ENCODE results near the gene PPFIA2.

Gene PPFIA2

GRCh38 chr12:81558031-81558430, 201.1 kb downstream of the PPFIA2 start:
- H3K79me2 ChIP-seq (ENCODE audit: insufficient read depth, low read length), result no peaks in the 10 kb centered on the region
- H2AFZ ChIP-seq (ENCODE audit: low read length), result no peak overlapping the region
- H3K27ac ChIP-seq (ENCODE audit: low read depth, low read length, poor library complexity, severe bottlenecking), result no peak overlapping the region
- no peak overlapping the region for H3K4me2 ChIP-seq (ENCODE audit: low read length)
- no peaks in the 10 kb centered on the region for H3F3A ChIP-seq (ENCODE audit: insufficient read depth, low read length)
- no peak overlapping the region for H3K9ac ChIP-seq (ENCODE audit: low read length)
- TF ChIP-seq CTCF (IDR thresholded peaks at IDR 0.05; ENCODE audit: low read length) (no peak), EZH2 (IDR thresholded peaks at IDR 0.05; ENCODE audit: borderline replicate concordance, low read length) (no peak)
- no peaks in the 10 kb centered on the region for H4K20me1 ChIP-seq (ENCODE audit: insufficient read depth, low read length)
- no peaks in the 10 kb centered on the region for H3K36me3 ChIP-seq (ENCODE audit: insufficient read depth, low read length)
- H3K4me1 ChIP-seq (ENCODE audit: insufficient read depth, low read length, severe bottlenecking), result no peaks in the 10 kb centered on the region
- H3K9me2 ChIP-seq (ENCODE audit: low read depth, low read length), result no peaks in the 10 kb centered on the region
- no peaks in the 10 kb centered on the region for H3K9me3 ChIP-seq (ENCODE audit: low read length)
- H3K4me3 ChIP-seq (ENCODE audit: low read depth, low read length, poor library complexity, severe bottlenecking), result no peak overlapping the region
- no peaks in the 10 kb centered on the region for H3K27me3 ChIP-seq (ENCODE audit: insufficient read depth, low read length)

GRCh38 chr12:81546811-81547210, 212.3 kb downstream of the PPFIA2 start:
- Histone ChIP-seq H3F3A (ENCODE audit: insufficient read depth, low read length) (no peaks in the 10 kb centered on the region), H2AFZ (ENCODE audit: low read length) (no peak overlapping the region), H3K79me2 (ENCODE audit: insufficient read depth, low read length) (no peaks in the 10 kb centered on the region), H3K4me1 (ENCODE audit: insufficient read depth, low read length, severe bottlenecking) (no peaks in the 10 kb centered on the region), H3K9me2 (ENCODE audit: low read depth, low read length) (no peaks in the 10 kb centered on the region), H3K36me3 (ENCODE audit: insufficient read depth, low read length) (no peaks in the 10 kb centered on the region), H3K9ac (ENCODE audit: low read length) (no peak overlapping the region), H3K27ac (ENCODE audit: low read depth, low read length, poor library complexity, severe bottlenecking) (no peak overlapping the region), H3K4me3 (ENCODE audit: low read depth, low read length, poor library complexity, severe bottlenecking) (no peak overlapping the region), H3K27me3 (ENCODE audit: insufficient read depth, low read length) (no peaks in the 10 kb centered on the region), H3K9me3 (ENCODE audit: low read length) (no peaks in the 10 kb centered on the region), H3K4me2 (ENCODE audit: low read length) (no peak overlapping the region), H4K20me1 (ENCODE audit: insufficient read depth, low read length) (no peaks in the 10 kb centered on the region)
- TF ChIP-seq EZH2 (IDR thresholded peaks at IDR 0.05; ENCODE audit: borderline replicate concordance, low read length) (no peak), CTCF (IDR thresholded peaks at IDR 0.05; ENCODE audit: low read length) (no peak)

GRCh38 chr12:81543621-81544139, 215.5 kb downstream of the PPFIA2 start:
- H3K36me3 ChIP-seq (ENCODE audit: insufficient read depth, low read length), result no peaks in the 10 kb centered on the region
- H3K4me3 ChIP-seq (ENCODE audit: low read depth, low read length, poor library complexity, severe bottlenecking), result no peak overlapping the region
- H3K79me2 ChIP-seq (ENCODE audit: insufficient read depth, low read length), result no peaks in the 10 kb centered on the region
- H3K4me2 ChIP-seq (ENCODE audit: low read length), result no peak overlapping the region
- H3K9ac ChIP-seq (ENCODE audit: low read length), result no peak overlapping the region
- no peaks in the 10 kb centered on the region for H3F3A ChIP-seq (ENCODE audit: insufficient read depth, low read length)
- no peak overlapping the region for H2AFZ ChIP-seq (ENCODE audit: low read length)
- no peaks in the 10 kb centered on the region for H4K20me1 ChIP-seq (ENCODE audit: insufficient read depth, low read length)
- no peak overlapping the region for H3K27ac ChIP-seq (ENCODE audit: low read depth, low read length, poor library complexity, severe bottlenecking)
- no peaks in the 10 kb centered on the region for H3K9me3 ChIP-seq (ENCODE audit: low read length)
- no peaks in the 10 kb centered on the region for H3K4me1 ChIP-seq (ENCODE audit: insufficient read depth, low read length, severe bottlenecking)
- H3K9me2 ChIP-seq (ENCODE audit: low read depth, low read length), result no peaks in the 10 kb centered on the region
- no peak for TF ChIP-seq CTCF (IDR thresholded peaks at IDR 0.05; ENCODE audit: low read length)
- TF ChIP-seq EZH2 (IDR thresholded peaks at IDR 0.05; ENCODE audit: borderline replicate concordance, low read length), result no peak
- H3K27me3 ChIP-seq (ENCODE audit: insufficient read depth, low read length), result no peaks in the 10 kb centered on the region
